VCaP (cell line): ENCODE results near the gene RPTOR.

Experiments used
- H3K27ac ChIP-seq: fragments of 450-650 bp; 2 replicates; pipeline ENCODE4 v1.5.1; 2017
- CTCF ChIP-seq: fragments of 450-650 bp; conservative IDR thresholded peaks from 2 replicates; pipeline ENCODE4 v1.5.1; 2017; ENCODE audit warnings: mild to moderate bottlenecking, moderate library complexity

RPTOR gene

DNA sequence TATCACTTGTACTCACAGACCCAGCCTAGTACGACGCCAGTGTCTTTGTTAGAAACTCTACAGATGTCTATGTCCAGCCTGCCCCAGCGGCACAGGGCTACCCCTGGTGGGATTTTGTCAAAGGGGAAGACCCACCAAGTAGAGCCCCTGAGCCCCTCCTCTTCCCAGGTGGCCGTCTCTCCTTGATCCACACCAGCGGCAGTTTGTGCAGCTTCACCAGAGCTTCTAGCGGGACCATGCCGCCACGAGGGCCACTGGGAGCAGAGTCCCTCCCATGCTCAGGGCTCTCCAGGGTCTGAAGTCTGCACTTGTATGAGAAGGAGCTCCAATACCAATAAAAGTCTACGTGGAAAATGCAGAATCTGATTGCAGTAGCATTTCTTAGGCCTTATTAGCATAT, 157.1 kb downstream of the RPTOR start:
- TF ChIP-seq CTCF = no peak
- H3K27ac ChIP-seq = no peak overlapping the region

- H3K27ac ChIP-seq = no peak overlapping the region
- TF ChIP-seq CTCF = no peak
Measured at GRCh38 chr17:80702315-80703141, 157.9 kb downstream of the RPTOR start.

DNA sequence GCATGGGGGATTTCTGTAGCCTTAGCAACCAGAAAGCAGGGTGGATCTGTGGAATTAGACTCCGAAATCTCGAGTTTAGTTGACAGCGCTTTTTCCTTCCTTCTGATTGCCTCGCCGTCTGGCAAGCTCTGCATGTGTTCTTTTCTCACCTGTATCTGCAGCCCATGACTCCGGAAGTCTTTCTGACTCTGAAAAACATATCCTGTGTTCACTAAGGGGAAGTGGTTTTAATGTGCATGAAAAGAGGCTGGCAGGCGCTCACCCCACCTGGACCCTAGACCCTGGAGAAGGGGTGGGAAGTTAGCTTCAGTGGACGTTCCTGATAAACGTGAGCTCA, 158.5 kb downstream of the RPTOR start:
- H3K27ac ChIP-seq = no peak overlapping the region

GRCh38 chr17:80704381-80704819, 159.8 kb downstream of the RPTOR start:
- no peak for TF ChIP-seq CTCF
- H3K27ac ChIP-seq = no peak overlapping the region

More for the DNA sequence above, 158.5 kb downstream of the RPTOR start:
- no peak for TF ChIP-seq CTCF

DNA sequence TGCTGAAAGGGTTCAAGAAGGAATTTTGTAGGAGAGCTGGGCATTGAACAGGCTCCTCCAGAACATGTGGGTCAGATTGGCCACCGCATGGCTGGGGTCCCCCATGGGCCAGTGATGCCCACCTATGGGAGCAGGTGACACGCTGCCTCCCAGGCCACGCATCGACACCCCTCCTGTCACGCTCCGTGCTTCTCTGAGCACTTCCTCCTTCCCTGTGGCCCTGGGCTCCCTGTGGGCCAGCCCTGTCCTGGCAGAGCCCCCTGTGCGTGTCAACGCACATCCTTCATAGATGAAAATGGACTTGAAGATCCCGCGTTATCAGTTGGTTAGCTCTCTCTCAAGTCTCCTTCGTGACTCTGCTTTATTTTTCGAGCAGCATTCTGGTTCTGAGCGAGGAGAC, 160.3 kb downstream of the RPTOR start:
- no peak for TF ChIP-seq CTCF
- no peak overlapping the region for H3K27ac ChIP-seq

- peak overlapping the region; percentile 75 for H3K27ac ChIP-seq
- TF ChIP-seq CTCF = no peak
Measured at GRCh38 chr17:80705988-80706387, 161.3 kb downstream of the RPTOR start.

- H3K27ac ChIP-seq = peak overlapping the region; percentile 75
- TF ChIP-seq CTCF = no peak
Measured at GRCh38 chr17:80706463-80706867, 161.8 kb downstream of the RPTOR start.
